ENCODE measurements around the gene LARP1B.
"Not testable (repeated sequence)": the region's sequence is repeated elsewhere in the genome, so short reads cannot be mapped to it uniquely, and the experiment has no call there.

LARP1B gene

DNA sequence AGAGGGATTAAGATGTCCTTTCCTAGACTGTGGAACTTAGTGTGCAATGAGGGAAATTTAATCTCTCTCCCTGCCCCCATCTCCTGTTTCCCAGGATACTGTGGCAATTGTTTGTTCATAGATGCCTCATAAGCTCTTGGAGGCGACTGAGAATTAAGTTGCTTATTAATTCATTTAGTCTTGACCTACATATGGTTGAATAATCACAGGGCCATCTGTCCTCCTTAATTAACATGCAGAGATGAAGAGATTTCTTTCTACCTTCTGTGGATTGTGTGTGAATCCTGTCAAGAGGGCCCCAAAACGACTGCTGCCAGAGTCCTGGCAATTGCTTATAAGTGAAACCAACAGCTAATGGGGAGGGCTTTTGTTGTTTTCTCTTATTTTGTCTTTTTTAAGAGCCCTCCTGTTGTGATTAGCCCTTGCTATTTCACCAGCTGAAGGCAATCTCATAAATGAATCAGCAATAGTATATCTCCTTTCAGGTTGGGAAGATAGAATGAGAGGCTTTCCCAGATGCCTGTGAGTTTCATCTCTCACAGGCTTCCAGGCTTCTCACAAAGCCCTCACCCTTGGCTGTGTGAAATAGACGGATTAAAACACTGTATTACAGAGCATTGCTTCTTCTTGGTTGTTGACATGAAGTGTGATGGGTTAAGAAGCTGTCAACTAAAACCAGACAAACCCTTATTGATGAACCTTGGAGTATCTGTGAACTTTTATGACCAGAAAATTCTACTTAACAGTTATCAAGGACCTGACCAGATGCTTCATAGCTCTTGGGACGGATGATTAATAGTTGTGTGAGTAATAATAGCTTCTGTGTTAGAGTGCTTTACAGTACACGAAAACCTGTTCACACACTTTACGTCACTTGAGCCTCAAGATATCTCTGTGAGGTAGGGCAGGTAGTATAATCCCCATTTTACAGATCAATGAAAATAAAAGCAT is 168.0 kb downstream of the LARP1B start:
- DNase-seq, result no peak

DNA sequence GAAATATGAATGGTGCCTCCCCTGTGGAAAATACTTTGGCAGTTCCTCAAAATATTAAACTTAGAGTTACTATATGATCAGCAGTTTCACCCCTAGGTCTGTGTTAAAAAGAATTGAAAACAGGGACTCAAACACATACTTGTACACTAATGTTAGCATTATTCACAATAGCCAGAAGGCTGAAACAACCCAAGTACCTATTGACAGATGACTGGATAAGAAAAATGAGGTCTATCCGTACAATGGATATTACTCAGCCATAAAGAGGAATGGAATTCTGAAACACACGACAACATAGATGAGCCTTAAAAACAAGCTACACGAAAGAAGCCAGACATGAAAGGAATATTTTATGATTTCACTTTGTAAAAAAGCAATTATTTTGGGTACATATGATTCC is 171.6 kb downstream of the LARP1B start:
- no peak for DNase-seq

DNA sequence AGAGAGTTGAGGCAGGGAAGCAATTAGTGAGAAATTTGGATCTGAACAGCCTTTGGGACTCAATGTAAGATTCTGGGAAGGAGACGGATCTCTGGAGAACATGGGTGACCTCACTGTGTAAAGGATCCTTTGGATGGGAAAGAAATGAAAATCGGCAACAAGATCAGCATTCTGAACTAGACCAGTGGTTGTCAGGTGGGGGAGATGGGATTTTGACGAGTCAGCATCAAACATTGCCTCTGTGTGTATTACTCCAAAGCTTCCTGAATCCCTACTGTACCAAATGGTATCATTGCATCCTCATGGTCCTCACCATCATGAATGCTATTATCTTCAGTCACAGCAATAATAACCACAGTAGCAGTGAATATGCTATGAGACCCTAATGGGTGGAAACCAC is 173.7 kb downstream of the LARP1B start:
- DNase-seq, result no peak

DNA sequence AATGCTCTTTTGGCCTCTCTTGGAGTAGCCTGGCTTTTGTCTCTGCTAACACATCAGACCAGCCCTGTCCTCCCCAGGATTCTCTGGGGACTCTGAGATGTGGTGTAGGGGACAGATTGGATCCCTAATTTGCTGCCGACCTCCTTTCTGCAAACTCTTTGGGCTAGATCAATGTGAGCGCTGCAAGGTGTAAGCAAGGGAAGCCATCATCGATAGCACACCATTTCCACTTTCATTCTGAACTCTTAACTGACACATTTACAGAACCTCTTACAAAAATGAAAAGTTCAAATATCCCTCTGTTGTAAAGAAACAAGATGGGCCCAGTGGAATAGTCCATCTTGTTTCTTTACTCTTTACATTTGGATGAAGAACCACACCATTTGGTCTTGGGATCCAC is 179.9 kb downstream of the LARP1B start:
- no peak for DNase-seq

DNA sequence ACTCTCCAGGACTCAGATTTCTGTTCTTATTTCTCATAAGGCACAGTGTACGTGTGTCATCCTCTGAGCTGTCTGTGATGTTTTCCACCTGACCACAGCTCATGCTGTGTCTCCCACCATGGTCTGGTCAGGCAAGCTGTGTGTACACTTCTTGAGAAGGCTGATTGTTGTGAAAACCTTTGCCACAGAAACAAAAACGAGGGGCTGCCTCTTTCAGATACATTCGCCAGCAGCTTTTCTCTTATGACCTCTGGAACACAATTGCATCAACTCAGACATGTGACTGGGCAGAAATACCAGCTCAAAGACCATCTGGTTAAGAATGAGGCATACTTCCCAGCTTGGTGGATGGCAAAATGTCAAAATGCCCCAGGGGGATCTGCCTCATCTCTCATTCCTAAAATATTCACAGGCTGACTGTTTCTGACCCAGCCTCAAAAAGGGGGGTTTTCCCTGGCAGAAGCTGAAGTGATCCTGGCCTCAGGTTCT is 180.4 kb downstream of the LARP1B start:
- no peak for DNase-seq

DNA sequence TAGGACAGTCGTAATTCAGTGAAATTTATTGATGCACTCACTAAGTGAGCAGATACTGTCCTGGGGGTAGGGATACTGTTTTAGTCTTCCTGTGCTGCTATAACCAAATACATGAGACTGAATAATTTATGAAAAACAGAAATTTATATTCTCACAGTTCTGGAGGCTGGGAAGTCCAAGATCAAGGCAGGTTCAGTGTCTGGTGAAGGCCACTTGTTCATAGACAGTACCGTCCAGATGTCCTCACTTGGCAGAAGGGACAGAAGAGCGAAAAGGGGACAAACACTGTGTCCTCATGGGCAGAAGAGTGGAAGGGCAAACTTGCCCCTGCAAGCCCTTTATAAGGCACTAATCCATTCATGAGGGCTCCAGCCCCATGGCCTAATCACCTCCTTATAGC is 180.9 kb downstream of the LARP1B start:
- no peak for DNase-seq

DNA sequence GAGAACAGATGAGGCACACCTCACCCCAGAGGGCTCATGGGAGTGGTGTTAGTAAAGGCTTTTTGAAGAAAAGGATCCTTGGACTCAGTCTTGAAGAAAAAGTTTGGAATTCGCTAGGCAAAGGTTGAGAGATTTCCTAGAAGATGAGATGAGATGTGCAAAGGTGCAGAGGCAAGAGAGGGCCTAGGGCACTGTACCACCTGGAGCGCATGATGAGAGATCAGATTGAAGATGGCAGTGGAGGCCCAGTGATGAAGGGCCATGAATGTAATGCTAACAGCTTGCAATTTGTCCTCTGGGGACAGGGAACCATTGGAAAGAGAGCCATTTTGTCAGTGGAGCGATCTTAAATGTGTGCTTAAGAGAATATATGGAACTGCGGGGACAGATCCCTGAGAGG is 181.5 kb downstream of the LARP1B start:
- DNase-seq, result no peak

DNA sequence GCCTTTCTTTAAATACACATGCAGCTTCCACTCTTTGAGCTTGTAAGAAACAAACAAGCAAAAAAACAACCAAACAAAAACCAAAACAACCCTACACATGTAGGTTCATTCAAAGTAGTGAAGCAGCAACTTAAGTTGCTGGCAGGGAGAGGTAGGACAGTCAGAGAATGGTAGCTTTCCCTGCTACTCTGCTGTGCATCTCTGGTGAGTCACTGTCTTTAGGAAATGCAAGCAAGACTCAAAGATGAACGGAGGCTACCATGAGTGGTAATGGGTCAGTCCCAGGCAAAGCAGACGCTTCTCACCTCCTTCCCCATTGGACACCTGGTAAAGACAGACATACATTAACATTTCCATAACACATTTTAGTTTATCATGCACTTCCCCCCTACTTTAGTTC is 183.3 kb downstream of the LARP1B start:
- DNase-seq, result no peak

DNA sequence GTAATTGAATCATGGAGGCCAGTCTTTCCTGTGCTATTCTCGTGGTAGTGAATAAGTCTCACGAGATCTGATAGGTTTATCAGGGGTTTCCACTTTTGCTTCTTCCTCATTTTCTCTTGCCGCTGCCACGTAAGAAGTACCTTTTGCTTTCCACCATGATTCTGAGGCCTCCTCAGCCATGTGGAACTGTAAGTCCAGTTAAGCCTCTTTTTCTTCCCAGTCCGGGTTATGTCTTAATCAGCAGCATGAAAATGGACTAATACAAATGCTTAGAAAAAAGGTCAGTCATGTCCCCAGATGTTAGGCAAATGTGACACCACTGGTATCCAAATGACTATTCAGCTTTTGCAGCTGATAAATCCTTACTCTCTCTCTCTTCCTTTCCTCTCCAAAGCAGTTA is 184.3 kb downstream of the LARP1B start:
- DNase-seq, result not testable (repeated sequence)

DNA sequence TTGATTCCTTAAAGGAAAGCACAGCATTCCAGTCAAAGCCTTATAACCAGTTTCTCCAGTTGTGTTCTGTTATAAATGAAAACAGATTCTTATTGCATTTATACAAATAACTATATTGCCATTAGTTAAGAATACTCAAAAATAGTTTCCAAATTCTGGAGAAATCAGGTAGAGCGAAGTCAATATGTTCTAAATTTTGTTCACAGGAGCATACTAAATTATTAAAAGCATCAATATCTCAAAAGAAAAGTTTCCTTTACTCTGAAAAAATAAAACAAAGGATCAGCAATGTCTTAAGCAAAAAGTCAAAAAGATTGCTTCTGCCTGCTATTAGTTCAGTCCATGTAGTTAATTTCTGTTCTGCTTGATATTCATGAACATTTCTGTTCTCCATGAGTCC is 186.8 kb downstream of the LARP1B start:
- no peak for DNase-seq

DNA sequence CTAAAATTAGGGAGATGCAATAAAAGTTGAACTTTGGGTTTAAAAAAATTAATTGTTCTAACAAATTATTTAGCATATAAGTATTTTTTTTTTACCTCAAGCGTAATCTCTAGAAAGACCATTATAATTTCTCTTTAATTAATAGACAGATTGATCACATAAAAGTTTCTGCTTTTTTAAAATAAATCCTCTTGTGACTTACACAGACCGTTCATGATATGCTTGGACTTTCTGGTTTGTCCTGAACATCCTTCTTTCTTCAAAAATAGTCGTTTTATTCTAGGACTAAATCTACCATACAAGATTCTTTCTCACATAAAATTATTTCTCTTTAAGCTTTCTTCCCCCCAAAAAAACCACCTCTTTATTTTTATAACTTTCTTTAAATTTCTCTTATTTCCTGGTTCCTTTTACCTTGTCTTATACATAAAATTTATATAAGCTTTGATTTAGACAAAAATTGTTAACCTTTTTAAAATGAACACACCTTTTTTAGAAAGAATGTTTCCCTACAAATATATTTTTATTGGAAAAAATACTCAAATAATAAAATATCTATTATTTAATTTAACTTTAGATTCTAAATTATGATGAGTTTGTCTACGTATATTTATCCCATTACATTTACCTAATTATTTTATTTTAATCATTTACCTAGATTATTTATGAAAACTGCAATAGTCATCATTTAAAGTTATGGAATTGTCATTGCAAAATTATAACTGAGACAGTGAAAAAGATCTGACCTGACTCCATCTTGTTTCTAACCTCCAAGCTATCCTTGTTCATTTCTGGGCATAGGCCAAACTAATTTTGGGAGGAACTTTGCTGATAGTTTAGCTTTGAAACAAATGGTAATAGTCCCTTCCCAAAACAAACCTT is 188.9 kb downstream of the LARP1B start:
- no peak for DNase-seq

DNA sequence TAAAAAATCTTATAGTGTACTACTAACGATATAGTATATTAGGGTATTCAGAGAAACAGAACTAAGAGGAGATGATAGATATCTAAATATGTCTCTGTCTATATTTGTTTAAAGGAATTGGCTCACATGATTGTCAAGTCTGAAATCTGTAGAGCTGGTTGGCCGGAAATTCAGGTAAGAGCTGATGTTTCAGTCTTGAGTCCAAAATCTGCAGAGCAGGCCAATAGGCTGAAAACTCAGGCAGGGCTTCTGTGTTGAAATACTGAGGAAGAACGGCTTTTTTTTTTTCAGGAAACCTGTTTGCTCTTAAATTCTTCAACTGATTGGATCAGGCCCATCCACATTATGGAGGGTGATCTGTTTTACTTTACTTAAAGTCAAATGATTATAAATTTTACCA is 194.8 kb downstream of the LARP1B start:
- DNase-seq, result no peak

DNA sequence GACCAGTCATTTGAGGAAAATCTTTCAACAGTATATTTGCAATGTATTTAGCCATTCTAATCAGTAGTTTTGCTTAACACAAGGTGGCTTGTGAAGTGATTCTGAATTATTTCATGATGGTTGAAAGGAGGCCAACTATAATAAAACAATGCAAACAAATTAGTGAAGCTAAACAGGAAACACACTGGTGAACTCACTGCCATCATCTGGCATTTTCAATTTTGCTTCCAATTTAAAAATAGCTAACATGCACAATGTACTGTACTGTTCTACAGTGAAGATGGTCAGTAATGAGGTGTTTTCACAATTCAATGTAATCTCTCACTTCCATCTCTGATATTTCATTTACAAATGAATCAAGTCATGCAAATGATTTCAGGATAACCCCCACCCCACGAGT is 195.4 kb downstream of the LARP1B start:
- DNase-seq, result no peak

DNA sequence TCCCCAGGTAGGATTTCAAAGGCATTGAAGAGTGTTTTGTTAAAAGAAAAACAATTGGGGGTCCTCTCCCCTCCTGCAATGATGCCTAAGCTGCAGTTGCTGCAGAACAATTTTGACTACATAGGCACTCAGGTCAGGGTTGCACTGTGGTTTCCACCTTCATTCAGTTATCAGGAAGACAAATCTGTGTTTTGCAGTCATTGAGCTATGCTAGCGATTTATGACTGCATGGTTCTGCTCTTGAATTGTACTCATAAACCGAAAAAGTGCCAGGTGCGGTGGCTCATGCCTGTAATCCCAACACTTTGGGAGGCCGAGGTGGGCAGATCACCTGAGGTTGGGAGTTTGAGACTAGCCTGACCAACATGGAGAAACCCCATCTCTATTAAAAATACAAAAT is 197.1 kb downstream of the LARP1B start:
- DNase-seq, result not testable (repeated sequence)

DNA sequence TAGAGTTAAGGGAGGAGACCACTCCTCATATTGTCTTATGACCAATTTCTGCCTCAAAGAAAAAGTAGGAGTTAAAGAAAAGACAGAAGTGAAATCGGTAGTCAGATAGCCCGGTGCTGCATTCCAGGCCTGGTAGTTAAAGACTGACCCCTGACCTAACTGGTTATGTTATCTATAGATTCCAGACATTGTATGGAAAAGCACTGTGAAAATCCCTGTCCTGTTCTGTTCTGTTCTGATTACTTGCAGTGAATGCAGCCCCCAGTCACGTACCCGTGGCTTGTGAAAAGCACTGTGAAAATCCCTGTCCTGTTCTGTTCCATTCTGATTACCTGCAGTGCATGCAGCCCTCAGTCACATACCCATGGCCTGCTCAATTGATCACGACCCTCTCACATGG is 198.8 kb downstream of the LARP1B start:
- DNase-seq, result not testable (repeated sequence)

All from NCI-H2029 (cell line).